GM19193 (cell line): ENCODE measurements around the gene AKAP8.

Source experiments
- POLR2A ChIP-seq: IDR thresholded peaks from 4 replicates; pipeline ENCODE4 v1.6.1; 2011; ENCODE audit not compliant: insufficient read depth, insufficient read length; ENCODE audit errors: extremely low read depth

AKAP8 gene

DNA sequence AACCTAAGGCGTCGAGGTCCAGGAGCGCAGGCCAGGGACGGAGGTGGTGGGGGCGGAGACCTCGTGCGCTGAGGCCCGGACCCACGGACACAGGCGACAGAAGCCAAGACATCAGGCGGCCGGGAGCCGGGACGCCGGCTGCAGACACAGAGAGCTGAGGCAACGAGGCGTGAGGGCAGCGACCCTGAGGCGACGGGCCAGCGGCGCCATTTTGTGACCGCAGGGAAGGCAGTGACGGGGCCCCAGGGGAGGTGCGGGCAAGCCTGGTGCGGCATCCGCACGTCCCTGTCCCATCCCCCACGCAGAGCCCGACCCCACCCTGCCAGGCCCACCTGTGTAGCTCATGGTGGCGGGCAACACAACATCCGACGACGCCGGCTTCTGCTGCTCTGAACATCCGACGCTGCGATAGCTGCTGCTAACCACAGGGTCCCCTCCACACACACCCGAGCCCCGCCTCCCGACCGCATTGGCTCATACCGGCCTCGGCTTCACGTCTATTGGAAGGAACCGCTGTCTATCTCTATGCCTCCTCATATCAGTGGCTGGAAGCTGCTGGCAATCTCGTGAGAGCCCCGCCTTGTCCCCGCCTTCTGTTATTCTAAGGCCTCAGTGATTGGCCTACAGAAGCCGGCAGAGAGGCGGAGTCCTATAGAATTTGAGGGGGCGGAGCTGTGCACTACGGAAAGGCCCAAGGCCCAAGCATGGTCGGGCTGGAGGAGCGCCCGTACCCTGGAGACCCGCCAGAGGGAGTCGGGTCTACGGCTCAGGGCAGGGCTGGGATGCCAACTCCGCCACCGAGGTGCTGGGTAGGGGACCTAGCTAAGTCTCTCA, 39.2 kb upstream of the AKAP8 start, which contains the start of gene AKAP8L:
TSS of gene AKAP8L (minus strand) at position 410 of the 834 bp plus-strand sequence. CDS start at position 345, 65 bp downstream.
- TF ChIP-seq POLR2A = peak; percentile 94

DNA sequence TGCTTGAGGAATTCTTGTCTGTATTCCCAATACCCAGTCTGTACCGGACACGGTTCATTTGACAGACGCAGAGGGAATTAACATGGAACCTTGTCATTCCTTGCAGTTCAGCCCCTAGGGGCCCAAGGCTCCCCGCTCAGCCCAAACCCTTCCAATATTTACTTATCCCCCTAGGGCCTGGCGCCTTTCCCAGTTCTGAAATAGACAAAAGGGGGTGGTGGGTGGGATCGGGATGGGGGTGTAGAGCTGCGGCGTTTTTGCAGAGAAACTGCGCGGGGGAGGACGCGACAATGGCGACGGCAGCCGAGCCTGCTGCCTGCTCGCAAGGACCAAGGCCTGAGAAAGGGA, 38.6 kb upstream of the AKAP8 start:
- no peak for TF ChIP-seq POLR2A

DNA sequence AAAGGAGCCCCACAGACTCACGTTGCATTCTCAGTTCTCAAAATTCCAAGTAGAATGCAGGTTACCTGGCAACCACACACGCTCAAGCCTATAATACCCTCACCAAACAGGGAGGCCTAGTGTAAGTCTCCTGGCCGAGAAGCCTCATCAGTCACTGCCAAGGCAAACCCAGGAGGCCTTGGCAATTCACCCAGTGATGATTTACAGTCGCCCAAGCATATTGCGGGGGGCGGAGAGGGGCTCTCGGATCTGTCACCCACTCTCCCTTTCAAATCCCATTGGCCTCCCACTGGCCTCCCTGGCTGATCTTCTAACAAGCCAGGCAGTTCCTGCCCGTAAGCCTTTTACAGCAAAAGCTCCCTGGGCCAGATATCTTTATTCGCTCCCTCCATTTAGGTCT, 38.1 kb upstream of the AKAP8 start:
- TF ChIP-seq POLR2A = no peak

DNA sequence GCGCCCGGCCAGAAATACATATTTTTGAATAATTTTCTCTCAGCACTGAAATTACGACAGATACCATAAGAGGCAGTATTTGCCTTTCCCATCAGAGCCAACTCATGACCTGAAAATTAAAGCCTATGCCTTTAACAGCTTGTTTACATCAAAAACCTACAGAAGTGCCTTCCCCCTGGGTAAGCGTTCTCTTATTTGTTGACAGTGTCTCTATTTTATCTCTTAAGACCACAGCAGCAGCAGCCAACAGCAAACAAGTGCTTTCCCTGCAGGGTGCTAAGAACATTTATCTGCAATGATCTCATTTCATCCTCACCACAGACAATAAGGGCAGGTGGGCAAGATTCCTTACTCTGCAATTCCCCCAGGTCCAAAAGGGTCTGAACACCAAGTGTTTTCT, 33.2 kb upstream of the AKAP8 start:
- no peak for TF ChIP-seq POLR2A

DNA sequence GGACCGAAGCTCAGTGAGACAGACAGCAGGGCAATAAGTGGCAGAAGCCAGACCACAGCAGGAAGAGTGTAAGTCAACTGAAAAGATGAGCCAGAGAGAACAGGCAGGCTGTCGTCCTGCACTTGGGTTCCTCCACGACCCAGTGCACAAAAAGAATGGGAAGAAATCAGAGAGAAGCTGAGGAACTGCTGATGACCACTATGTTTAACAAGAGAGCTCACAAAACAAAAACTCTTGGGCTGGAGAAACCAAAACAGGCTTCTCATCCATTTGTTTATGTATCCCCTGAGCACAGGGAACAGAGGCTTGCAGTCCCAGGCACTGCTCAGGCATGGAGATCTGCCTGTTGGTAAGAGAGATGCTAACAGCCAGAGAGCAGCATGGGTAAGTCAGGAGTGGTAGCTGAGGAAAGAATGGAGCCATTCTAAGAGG, 25.2 kb upstream of the AKAP8 start:
- TF ChIP-seq POLR2A = no peak

DNA sequence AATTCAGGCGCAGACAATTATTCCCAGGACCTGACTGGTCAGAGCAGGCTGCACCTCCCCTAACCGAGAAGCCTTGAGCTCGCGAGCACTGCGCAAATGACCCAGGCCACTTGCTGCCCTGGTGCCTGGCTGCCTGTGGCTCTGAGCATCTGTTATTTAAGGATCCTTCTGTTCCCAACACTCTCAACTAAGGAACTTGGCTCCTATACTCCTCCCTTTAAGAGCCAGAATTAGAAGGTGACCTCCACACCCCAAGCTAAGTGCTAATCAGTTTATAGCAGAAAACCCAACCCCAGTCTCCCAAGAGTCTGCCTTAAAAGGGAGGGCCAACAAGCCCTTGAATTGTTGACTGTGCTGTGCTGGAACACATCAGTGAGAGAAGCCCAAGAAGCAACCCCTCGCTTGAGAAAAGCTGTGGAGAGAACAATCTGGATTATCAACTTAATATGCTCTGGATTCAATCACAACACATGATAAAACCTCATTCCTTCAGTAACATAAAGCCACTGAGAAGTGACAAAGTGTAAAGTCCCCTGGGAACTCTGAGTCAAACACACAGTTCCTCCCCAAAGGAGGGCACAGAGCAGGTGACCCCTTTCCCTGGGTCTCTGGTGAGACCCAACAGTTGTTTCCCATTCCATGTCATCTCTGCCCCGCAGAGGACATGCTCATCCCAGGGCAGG, 24.7 kb upstream of the AKAP8 start:
- TF ChIP-seq POLR2A = no peak

DNA sequence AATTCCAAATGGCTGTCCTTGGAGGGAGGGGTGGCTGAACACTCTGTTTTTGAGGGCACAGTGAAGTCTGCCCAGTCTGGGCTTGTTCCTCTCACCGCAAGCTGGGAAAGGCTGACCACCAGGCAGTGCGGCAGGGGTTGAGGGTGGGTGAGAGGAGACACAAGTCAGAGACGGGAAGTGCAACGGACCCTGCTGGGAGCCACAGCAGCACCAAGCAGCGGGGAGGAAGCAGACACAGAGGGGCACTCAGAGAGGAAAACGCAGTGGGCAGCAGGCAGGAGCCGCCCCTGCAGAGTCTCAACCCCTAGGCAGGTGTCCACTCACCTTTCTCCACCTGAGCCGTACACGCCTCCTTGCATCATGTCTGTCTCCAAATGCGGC, 23.6 kb upstream of the AKAP8 start:
- TF ChIP-seq POLR2A = no peak

DNA sequence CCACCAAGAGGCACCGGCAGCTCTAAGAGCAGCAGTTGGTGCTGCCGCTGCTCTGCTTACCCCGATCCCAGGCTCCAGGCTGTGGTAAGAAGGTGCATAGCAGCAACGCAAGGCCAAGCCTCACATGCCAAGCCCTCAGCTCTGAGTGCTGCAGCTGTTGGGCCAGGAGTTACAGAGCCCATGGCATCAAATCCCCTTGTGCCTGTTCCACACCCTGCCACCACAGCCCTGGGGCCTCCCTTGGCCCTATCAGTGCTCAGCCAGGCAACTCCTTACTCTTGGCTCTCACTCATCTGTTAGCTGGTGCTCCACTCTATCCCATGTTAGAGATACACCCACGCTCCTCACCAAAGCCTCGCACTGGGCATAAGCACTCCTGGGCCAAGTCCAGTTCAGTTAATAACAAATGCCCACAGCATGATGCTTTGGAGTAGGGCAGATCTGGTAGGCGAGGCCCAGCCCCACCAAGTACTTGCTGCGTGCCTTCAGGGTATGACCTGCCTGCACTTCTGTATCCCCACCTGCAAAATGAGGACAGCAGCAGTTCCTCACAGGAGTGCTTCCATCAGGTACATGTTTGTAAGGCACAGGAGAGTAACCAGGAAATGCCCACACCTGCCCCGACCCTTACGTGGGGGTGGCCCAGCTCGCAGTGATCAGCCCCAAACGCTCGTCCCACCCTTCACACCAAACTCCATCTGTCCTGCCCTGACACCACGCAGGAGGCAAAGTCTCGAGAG, 23.0 kb upstream of the AKAP8 start:
- no peak for TF ChIP-seq POLR2A

DNA sequence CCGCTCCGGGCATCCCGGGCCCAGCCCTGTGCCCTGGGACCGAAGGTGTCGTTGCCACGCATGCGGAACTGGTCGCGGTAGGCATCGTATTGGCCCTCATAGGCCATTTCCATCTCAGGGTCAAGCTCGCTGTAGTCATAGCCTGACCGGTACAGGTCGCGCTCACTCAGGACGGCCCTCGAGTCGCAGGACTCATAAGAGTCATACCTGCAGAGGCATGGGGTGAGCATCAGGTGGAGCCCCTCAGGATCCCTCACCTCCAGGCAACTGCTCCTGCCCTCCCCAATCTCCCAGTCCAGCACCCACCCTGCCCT, 21.8 kb upstream of the AKAP8 start:
- TF ChIP-seq POLR2A = no peak

DNA sequence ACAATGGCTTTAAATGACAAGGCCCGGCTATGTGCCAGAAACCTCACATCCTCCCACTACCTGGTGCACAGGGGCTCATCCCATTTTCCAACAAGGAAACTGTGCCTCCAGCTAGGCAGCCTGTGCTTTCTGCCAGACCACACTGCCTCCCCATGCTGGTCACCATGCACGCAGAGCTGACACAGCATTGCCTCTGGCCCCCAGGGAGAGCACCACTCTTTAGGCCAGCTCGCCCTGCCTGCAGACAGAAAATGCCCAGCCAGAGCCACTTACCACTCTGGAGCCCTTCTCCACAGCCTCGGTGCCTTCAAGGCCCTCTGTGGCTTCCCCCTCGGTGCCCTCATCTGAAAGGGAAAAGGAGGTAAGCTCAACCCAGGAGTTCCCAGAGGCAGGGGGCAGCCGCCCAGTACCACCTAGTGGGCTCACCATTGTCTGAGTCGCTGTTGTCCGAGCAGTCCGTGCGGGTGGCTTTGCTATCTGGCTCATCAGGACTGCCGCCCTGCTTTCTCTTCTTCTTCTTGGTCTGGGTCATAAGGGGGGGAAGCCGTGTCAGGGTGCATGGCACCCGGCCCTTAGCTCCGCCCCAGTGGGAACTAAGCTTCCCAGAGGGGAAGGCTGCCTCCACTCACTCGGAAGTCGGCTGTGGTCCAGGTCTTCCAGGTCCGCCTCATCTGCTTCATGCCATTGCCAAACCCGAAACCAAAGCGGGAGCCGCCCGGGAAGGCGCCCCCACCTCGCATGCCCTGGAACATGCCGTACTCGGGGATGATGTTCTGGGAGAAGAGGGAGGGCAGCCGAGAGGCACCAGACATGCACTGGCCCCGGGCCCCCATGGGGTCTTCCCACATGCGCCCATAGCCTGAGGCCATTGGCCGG, 21.2 kb upstream of the AKAP8 start:
- TF ChIP-seq POLR2A = no peak

DNA sequence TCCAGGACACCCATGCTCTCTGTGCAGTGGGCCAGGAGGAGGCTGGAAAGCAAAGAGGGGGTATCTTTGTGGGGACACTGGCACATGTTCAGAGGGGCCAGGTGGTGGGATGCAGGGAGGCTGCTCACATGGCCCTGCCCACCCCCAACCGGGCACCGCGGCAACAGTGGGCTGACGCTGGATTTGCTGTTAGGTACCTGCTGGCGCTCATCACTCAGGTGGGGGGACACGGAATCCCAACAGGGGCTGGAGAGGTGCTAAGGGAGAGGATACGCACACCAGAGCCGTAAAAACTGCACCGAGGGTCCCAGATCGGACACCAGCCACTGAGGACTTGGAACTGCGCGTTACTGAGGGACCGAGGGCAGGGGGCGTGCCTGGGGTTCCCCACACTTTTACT, 20.0 kb upstream of the AKAP8 start:
- TF ChIP-seq POLR2A = no peak

DNA sequence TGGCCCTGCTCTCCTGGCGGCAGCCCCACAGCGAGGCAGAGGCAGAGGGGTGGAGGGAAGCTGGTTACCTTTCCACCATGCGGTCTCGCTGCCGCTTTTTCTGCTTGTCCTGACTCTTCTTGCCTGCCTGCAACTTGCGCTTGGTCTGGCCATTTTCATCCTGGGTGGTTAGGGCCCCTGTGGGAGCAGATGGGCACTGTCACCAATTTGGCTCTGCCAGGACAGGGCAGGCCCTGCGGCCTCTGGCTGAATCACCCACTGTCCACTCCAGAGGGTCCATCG, 19.6 kb upstream of the AKAP8 start:
- TF ChIP-seq POLR2A = no peak

DNA sequence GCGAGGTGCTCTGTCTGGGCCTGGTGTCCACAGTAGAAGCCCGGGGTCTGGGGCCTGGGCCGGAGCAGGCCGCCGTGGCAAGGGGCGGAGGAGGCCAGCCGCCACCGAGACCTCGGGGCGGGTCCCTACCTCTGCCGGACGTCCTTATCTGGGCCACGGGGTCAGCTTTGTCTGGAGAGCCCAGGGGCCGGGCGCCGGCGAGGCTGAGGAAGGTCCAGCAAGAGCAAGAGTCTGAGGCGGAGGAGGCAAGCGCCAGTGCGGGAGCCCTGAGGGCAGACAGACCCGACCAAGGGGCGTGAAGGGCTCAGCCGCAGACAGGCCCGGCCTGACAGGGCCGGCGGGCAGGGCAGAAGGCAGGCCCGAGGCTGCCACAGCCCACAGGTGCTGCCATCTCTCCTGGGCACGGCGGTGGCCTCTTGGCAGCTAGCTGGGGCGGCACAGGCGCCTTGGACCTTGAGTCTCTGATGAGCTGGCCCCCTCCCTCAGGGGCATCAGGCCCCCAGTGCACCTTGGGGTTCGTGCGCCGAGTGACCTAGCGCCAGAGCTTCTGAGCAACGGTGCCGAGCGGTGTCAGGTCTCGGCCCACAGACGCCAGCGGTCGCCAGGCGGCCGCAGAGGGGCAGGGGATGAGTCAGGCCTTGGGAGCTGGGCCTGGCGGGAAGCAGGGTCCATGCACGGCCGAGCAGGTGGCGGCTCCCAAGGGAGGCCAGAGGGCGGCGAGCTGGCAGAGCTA, 19.1 kb upstream of the AKAP8 start:
- no peak for TF ChIP-seq POLR2A

DNA sequence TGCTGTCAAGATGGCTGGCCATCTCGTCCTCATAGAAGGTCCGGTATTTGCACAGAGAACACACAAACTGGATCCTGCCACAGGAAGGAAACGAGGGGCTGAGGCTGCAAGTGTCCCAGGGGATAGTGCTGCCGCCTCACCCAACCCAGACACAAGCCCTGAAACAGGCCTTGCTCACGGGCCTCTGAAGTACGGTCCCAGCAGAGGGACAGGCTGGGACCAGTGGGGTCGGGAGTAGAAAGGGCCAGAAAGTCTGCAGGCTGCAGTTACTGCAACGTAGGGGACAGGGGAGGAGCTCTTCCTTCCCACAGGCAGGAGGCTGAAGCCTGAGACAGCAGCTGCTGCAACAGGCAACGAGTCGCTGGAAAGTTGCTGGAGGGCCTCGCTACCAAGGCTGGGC, 18.2 kb upstream of the AKAP8 start:
- no peak for TF ChIP-seq POLR2A
